ENCODE results near the gene PAPPA. TPM values are rescaled to one million over a fixed set of nuclear protein-coding genes. Genes with fewer than 3 reads are reported as not detected.

The PAPPA gene
- total RNA-seq, 1 donor from 2014 or later: 2.5 TPM

DNA sequence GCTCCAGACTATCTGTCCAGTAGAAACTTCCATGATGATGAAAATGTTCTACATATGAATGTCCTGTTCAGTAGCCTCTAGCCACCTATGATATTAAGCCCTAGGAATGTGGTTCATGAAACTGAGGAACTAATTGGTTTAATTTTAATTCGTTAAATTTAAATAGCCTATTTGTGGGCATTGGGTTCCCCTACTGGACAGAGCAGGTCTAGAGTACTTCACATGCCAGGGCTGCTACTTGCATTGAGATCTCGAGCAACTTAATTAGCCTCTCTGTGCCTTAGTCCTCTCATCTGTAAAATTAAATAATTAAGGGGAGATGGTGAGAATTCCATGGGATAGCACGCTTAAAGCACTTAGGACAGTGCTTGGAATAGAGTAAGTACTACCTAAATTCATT is 160.0 kb downstream of the PAPPA start:
- DNase-seq (ENCODE audit: low read depth): no peak

DNA sequence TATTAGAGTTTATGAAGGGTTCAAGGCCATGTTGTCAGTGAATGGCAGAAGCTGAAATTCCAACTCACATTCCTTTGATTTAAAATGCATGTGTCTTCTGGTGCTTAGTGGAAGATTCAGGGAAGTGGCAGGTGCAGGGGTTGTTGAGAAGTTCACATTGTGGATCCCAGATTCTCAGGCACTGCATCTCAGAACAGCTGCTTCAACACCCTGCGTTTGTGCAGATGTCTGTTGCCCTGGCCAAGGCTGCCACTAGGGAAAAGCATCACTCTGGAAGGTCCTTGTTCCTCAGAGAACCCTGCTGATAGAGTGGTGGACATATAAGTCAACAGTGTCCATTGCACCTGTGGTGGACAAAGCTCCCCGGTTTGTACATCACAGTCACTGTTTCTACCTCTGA is 162.7 kb downstream of the PAPPA start:
- DNase-seq (ENCODE audit: low read depth): no peak

DNA sequence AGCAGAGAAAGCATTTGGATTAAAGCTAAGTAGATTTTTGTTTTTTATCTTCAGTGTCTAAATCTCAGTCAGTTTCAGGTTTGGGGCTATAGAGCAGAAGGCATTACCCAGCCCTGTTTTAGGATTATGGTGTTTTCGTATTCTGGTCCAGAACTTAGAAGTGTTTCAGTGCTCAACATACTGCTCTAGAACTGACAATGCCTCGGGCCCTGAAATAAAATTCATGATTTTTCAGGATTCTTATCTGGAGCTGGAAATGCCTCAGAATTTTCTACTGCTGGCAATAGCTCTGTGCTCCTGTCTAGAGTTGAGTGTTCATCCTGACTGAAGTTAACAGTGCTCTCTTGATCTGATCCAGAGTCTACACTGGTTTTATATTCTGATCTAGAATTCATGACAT is 163.9 kb downstream of the PAPPA start:
- DNase-seq (ENCODE audit: low read depth): no peak

DNA sequence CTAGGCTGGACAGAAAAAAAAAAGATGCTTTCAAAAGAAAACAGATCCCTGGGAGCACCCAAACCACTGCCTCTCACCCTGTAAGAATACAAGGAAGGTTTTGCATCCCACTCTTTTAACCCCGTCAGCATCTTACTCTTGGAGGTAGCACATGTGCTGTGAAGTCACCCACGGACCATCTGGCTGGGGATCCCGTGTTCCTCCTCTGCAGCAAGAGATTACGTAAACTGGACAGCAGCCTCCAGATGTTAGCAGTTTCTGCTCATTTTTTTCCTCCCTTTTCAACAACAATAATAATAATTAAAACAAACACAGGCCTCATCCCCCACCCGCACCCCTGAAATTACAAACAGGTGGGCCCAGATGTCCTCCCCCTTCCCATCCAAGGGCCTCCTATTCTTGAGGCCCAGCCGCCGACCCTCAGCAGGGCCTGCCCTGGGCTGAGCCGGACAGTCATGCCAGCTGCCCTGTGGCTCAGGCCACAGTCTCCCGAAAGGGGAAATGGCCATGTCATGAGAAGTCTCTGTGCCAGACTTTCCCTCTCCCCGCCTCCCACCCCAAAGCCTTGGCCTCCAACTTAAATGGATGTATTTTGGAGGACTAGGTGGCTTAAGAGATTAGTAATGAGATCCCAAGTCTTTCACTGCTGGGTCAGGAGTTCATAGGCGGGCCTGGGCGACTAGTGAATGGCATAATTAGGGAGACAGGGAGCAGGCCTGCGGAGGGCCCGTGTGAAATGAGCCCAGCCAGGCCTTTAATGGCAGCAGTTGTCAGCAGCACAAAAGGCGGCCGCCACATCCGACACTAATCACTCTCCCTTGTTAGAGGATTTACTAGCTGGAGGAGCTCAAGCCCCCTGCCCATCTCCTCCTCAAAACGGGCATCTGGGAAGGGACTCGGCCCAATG is 165.1 kb downstream of the PAPPA start:
- DNase-seq (ENCODE audit: low read depth): no peak

DNA sequence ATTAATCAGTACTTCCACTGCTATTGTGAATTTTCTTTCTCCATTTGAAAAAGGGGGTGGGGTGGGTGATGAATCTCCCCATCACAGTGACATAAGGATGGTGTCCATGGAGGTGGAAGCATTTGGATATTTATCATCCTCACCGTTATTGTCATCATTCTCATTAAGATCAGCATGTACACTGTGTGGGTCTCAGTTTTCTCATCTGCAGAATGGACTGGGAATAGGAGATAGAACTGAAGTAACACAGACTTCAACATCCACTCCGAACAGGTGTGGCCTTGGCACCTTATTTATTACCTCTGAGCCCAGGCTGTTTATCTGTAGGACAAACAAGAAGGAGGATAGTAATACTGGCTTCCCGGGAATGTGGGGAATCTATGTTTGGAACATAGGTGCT is 165.9 kb downstream of the PAPPA start:
- no peak for DNase-seq (ENCODE audit: low read depth)

DNA sequence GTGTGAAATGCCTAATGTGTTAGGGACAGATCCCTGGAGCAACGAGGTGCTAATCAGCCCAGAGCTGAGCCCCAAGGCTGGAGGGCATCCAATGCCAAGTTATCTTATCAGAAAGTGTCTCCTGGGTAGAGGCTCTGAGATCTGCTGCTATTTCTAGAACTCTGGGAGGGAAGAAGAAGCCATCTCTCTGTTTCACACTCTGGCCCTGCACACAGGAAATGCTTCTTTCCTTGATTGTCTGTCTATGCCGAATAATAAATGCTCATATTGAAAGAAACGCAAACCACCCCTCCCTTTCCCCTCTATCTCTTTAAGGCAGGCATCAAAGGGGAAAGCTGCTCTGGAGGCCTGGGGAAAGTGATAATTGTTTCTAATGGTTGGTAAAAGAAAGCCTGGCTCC is 166.7 kb downstream of the PAPPA start:
- no peak for DNase-seq (ENCODE audit: low read depth)

DNA sequence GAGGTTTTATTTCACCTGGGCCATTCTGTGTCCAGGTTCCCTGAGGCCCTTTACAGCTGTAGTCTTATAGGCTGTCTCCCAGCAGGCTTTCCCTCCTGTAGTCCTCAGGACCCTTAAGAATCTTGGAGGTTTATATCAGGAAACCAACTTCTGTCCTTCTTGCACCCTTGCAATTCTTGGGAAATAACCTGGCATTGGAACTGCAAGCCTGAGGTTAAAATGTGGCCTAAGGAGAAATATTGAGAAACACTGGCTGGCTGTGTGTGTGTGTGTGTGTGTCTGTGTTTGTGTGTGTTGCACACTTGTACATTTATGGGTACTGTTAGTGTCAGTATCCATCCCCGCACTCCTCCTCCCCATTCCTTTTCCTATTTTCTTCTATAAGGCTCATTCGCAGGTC is 168.9 kb downstream of the PAPPA start:
- peak; percentile 75 for DNase-seq (ENCODE audit: low read depth)

DNA sequence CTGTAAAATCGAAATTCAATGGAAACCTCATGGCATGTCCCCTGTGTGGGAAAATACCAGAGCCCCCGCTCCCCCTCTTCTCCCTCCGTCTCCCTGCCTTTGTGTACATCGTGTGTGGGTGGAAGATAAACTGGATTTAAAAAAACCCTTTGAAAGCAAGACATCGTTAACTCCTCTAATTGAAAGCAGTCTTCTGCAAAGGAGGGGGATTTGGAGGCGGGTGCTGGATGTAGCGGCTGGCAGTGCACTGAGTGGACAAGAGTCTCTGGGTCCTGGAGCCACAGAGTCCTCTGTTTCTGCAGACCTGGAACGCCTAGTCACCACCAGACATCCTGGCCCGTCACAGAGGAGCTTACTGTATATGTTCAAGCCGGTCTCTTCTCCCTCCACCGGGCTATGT is 169.4 kb downstream of the PAPPA start:
- no peak for DNase-seq (ENCODE audit: low read depth)

DNA sequence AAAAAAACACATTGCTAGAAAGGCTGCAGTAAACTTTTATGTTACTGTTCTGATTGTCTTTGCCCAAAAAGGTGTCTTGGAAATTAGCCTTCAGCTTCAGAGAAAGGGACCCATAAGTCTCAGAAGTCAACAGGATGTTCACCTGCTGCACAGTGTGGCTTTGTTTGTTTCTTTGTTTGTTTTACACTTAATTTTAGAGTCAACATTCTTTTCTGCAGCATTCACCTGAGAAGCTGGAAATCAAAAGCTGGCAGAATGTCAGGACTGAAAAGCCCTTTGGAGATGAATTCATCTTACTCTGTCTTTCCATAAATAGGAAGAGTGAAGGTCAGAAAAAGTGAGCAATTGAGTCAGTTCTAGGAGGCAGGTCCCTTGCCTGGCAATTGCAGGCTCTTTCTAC is 170.0 kb downstream of the PAPPA start:
- peak; percentile 39 for DNase-seq (ENCODE audit: low read depth)

DNA sequence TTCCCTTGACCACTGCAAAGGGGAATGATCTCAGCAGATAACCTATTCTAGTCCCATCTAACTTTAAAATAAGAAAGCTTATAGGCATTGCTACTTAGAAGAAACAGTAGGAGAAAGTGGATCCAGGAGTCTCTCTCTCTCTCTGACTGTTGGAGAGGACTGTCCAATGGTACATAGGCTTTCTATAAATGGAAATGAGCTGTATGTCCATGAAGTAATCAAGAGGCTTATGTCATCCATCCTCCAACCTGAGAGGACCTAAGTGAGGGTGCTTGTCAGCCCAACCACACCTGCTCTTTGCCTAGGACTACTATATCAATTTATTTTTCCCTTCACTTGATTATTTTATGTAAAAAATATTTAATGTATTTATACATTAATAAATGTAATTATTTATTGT is 172.3 kb downstream of the PAPPA start:
- no peak for DNase-seq (ENCODE audit: low read depth)

DNA sequence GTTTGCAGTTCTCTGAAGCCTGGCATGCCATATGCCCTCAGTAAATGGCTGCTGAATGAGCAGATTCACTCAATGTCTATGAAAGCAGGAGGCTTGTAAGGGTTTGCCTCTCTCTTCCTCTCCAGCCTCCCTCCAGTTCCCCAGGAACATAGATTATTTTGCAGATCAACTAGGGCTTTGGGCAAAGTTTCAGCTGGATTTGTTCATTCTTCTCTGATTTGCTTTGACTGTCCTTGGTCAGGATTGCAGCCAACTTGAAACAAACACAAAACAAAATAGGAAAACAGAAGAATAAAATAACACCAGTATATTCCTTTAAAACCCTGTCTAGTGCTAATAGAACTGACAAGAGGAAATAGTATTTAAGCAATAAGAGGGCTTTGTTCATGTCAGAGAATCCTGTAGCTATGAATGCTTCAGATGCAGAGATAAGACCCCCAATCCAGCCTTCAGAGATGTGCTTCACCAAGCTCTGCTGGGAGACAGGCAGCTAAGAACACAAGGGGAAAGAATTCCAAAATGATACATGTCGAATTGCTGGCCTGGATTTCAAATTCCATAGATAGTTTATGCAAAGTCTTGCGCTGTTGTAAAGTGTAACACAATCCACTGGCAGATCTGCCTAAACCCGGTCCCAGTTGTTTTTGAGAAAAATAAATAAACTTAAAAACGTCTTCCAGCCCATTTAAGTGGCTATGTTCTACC is 174.3 kb downstream of the PAPPA start:
- no peak for DNase-seq (ENCODE audit: low read depth)

DNA sequence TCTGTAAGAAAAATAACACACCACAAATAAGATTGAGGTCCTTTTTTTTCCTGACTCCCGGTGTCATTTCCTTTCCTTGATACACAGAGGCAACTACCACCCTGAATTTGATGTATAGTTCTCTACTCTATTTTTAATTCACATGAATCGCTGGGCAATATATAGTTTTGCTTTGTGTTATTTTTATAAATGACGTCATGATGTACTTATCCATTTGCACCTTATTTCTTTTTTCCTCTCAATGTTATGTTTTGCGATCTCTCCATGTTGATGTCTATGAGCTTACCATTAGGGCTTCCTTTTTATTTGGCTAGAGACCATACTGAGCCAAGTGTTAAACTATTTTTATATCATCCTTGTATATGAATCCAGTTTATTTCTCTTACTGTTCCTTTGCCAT is 175.9 kb downstream of the PAPPA start:
- no peak for DNase-seq (ENCODE audit: low read depth)

DNA sequence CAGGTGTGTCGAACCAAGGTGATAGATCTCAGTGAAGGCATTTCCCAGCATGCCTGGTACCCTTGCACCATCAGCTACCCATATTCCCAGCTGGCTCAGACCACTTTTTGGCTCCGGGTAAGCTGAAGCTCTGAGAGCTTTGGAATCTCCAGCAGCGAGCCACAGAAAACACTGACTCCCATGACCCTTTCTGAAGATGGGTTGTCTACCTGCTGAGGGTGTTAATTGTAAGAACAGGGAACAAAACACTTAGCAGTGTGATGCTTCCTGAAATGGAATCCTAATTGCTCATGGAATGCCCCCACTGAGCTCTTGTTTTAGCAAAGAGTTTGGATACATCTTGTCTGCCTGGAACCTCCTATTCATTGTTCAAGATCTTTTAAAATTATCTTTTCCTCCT is 177.7 kb downstream of the PAPPA start:
- DNase-seq (ENCODE audit: low read depth): no peak

DNA sequence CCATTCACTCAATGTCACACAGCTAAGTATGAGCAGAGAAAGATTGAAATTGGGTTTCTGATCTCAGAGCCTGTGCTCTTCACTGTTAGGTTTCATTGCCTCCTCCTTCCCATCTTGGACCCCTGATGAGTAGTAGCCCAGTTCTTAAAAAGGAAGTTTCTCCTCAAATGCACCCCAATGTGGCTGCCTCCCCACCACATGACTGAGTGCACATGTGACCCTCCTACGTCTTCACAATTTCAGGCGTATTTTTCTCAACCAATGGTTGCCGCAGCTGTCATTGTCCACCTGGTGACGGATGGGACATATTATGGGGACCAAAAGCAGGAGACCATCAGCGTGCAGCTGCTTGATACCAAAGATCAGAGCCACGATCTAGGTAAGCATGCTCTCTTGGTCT is 178.5 kb downstream of the PAPPA start:
- no peak for DNase-seq (ENCODE audit: low read depth)

DNA sequence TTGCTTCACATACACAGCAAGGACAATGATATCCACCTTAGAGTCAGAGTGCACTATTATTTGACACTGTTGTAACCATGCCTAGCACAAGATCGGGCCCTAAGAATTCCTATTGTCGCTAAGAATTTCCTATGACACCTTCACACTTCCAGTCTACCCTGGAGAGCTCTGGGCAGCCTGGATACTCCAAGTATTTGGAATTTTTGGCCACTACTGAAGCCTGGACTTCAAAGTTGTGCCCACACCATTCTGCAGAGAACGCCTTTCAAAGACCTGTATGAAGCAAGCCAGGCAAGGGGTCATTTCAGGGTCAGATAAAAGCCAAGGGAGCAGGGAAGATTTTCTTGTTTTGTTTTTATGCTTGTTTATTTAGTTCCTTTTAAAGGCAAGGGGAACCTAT is 179.7 kb downstream of the PAPPA start:
- no peak for DNase-seq (ENCODE audit: low read depth)

DNA sequence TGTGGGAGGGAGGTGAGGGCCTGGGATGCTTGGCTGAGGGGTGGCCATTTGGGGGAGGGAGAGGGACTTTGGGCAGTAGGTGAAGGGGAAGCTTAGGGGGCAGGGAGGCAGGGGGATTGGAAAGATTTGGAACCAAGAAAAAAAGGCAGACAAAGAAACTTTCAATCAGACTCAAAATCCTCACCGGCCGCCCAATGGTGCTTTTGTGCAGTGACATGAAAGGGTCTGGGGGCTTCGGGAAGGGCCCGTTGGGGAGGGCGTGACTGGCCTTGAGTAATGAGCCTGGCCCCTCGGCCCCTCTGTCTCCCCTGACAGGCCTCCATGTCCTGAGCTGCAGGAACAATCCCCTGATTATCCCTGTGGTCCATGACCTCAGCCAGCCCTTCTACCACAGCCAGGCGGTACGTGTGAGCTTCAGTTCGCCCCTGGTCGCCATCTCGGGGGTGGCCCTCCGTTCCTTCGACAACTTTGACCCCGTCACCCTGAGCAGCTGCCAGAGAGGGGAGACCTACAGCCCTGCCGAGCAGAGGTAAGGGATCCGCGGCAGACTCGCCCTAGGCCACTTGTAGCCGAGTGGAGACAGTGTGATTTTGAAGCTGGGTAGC is 181.1 kb downstream of the PAPPA start:
- no peak for DNase-seq (ENCODE audit: low read depth)

DNA sequence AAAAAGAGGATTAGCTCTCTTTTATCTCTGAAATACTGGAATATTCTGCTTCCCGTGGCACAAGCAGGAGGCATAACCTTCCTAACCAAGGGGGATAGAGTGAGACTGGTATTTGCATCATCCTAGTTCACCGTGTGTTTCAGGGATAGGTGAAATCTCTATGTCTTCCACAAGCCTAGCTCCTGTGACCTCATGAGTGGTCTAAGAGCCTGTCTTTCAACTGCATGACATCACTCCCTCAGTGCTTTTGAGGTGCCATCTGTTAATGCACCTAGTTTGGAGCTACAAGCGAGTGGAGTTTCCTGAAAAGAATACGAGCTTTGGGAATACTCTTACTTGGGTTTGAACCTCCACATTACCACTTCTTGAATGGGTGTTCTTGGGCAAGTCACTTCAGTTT is 181.8 kb downstream of the PAPPA start:
- DNase-seq (ENCODE audit: low read depth): no peak

DNA sequence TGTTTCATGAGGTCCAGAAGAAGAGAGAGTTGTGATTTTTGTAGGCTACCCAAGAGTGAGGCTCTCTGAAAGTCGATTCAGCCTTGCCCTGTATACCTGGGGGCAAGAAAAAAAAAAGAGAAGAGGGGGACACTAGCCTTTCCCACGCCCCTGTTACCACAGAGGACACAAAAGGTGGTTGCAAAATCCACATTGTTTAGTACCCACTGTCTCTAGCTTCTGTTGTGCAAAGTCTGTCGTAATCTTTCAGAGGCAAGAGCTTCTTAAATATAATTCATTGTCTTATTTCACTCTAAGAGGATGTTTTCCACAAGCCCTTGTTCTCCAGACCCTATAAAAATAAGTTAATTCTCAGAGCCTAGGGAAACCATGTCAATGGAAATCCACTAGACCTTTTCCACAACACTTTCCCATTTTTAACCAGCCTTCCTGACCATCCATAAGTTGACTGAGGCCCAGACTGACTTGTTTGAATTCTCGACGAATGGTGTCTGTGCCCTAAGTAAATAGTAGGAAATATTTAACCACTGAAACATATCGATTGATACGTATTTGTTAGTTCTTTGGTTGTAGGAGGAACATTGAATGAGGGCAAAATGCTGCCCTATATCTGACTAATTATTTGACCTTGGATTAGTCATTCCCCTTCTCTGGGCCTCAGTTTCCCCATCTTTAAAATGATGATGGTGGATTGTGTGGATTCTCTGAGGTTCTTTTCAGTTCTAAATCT is 182.7 kb downstream of the PAPPA start:
- DNase-seq (ENCODE audit: low read depth): peak; percentile 86

DNA sequence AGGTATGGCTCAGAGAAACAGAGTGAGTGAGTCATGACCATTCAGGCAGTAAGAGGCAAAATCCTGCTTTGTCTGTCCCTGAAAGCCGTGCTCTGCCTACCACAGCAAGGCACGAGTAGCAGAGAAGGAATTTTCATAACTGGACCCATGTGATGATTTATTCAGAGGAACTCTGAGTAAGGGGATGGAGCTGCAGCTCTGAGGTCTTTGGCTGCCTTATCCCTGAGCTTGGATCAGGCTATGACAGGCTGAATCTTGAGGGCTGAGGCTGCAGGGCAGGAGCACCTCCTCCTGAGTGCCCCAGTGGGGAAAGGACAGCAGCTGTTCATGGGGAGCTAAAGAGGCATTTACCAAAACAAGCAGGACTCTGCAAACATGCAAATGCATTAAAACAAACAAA is 183.4 kb downstream of the PAPPA start:
- peak; percentile 92 for DNase-seq (ENCODE audit: low read depth)

DNA sequence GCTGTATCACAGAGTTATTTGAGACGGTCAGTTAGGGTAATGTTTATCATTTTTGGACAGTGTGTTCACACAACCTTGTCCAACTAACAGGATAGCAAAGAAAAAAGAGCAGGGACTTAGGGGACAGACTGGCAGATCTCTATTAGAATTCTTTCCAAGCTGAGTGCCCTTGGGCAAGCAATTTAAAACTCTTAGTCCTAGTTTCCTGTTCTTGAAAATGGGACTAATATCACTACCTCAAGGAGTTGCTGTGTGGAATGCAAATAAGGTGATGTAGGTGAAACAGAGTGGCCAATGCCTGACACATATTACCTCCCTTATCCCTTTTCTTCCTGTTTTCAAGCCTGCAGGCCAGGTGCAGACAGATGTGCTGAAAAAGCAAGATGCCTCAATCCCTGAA is 186.7 kb downstream of the PAPPA start:
- DNase-seq (ENCODE audit: low read depth): no peak

DNA sequence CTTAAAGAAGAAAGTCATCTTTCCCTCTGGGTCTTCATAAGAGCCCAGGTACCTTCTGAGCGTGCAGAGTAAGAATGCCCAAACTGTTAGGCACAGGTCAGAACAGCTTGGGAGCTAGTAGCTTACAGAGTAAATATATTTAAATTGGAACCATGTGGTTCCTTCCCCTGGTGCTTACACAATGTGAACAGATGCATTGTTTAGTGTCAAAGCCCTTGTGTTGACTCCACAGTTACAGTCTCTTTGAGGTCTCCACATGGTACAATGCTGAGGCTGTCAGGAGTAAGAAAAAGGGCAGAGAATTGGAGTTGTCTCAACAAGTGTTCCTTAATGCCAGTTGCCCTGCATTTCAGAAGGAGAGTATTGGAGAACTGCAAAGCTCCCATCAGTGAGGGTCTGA is 188.5 kb downstream of the PAPPA start:
- DNase-seq (ENCODE audit: low read depth): no peak

DNA sequence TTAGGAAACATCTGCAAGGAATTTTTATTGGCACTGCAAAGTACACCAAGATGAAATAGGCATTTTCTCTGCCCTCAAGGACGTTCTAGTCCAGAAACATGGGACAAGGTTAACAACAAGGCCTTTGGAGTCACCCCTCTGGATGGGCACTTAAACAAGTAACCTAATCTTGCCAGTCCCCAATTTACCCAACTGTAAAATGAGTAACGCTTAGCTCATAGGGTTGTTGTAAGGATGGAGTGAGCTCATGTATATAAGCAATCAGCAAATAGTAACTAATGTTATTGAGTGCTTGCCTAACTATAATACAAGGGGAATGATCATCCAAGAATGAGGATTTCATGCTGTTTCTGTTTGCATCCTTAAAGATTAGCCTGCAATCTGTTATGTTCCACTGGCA is 189.3 kb downstream of the PAPPA start:
- no peak for DNase-seq (ENCODE audit: low read depth)
